GM06990 (cell line): ENCODE results near the gene TCOF1.

Experiments used
- DNase-seq: peaks from one replicate; pipeline ENCODE4 v3.0.0-alpha.2; 2011; ENCODE audit not compliant: insufficient read length; ENCODE audit errors: extremely low read depth
- H3K27me3 ChIP-seq: replicated peaks from 2 replicates; pipeline ENCODE4 v1.6.0; 2011; ENCODE audit warnings: low read length; ENCODE audit not compliant: control insufficient read depth, insufficient read depth
- H3K36me3 ChIP-seq: 2 replicates; pipeline ENCODE4 v1.5.1; 2011; ENCODE audit warnings: low read length; ENCODE audit not compliant: control insufficient read depth, insufficient read depth
- H3K4me3 ChIP-seq: replicated peaks from 2 replicates; pipeline ENCODE4 v1.5.1; 2011; ENCODE audit warnings: low read depth, mild to moderate bottlenecking, control low read depth, low read length
- TF ChIP-seq, protein P1 (sequence below): IDR thresholded peaks from 2 replicates; pipeline ENCODE4 v1.5.1; 2011; ENCODE audit warnings: low read length, control low read depth, mild to moderate bottlenecking, inconsistent platforms; ENCODE audit not compliant: insufficient read depth, poor library complexity, severe bottlenecking

TCOF1 gene

DNA sequence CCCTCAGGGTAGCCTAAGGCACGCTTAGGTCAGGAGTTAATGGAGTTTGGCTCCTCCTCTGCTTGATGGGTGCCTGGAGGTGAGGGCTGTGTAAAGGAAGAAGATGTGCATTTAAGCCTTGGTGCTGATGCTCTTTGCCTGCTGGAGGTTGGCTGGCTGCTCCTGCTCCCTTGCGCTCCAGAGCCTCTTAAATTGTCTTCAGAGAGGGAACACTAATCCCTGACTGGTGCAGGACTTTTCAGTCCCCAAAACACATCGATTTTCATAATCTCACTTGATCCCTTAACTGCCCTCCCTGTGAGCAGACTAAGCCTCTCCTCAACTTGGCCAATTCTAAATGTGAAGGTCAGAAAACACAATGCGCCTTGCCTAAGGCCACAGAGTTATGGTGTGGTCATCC, 16.2 kb upstream of the TCOF1 start:
- Histone ChIP-seq H3K27me3 (no peaks in the 10 kb centered on the region), H3K4me3 (no peak overlapping the region), H3K36me3 (no peaks in the 10 kb centered on the region)
- DNase-seq: no peak
- TF ChIP-seq, protein P1, sequence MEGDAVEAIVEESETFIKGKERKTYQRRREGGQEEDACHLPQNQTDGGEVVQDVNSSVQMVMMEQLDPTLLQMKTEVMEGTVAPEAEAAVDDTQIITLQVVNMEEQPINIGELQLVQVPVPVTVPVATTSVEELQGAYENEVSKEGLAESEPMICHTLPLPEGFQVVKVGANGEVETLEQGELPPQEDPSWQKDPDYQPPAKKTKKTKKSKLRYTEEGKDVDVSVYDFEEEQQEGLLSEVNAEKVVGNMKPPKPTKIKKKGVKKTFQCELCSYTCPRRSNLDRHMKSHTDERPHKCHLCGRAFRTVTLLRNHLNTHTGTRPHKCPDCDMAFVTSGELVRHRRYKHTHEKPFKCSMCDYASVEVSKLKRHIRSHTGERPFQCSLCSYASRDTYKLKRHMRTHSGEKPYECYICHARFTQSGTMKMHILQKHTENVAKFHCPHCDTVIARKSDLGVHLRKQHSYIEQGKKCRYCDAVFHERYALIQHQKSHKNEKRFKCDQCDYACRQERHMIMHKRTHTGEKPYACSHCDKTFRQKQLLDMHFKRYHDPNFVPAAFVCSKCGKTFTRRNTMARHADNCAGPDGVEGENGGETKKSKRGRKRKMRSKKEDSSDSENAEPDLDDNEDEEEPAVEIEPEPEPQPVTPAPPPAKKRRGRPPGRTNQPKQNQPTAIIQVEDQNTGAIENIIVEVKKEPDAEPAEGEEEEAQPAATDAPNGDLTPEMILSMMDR: no peak

DNA sequence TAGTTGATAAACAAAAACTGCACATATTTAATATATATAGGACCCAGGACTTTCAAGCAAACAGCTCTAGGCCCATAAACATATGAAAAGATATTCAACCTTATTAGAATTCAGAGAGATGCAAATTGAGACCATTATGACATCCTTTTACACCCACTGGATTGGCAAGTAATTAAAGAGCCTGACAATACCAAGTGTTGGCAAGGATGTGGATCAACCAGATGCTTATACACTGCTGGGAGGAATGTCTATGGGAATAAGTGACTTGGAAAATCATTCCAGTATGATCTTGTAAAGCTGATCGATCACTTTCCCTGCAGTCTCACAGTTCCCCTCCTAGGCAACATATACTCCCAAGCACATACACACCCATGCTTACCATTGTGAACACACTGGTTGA, 15.5 kb upstream of the TCOF1 start:
- Histone ChIP-seq H3K27me3 (no peaks in the 10 kb centered on the region), H3K36me3 (no peaks in the 10 kb centered on the region), H3K4me3 (no peak overlapping the region)
- DNase-seq: no peak
- TF ChIP-seq, protein P1: no peak

DNA sequence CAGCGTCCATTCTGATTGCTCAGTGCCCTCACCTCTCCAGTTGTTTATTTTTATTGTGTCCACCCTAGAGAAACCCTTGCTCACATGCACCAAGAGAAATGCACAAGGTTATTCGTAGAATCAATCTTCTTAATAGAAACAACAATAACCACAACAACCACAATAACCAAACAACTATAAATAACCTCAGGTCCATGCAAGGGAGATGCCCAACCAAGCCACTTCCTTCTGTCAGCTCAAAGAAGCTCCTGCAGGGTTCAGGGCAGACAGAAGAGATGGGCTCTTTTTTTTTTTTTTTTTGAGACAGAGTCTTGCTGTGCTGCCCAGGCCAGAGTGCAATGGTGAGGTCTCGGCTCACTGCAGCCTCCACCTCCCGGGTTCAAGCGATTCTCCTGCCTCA, 14.9 kb upstream of the TCOF1 start:
- TF ChIP-seq, protein P1: no peak
- Histone ChIP-seq H3K27me3 (no peaks in the 10 kb centered on the region), H3K4me3 (no peak overlapping the region), H3K36me3 (no peaks in the 10 kb centered on the region)
- no peak for DNase-seq

DNA sequence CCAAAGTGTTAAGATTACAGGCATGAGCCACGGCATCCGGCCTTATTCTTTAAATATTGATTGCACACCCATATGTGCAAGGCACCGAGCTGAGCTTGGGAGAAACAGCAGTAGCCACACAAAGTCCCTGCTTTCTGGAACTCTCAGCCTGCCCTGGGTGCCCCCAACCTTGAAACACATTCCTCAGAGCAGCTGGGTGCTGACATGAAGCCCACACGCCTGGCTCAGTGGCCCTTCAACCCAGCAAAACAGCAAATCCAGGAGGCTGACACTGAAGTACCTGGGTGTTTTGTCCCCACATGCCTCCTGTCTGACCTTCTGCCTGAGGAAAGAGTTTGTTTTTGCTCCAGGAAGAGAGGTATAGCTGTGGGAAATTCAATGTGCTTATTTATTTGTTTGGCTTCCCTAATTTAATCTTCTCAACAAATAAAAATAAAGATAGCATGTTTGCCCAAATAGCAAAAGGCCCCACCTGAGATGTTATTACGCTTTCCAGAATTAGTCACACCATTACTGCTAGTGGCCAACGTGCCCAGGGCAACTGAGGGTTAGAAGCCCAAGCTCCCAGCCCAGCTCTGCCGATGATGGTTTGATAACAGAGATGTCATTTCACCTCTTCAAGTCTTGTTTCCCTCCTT, 13.4 kb upstream of the TCOF1 start:
- no peaks in the 10 kb centered on the region for H3K27me3 ChIP-seq
- H3K4me3 ChIP-seq: no peak overlapping the region
- DNase-seq: no peak
- no peaks in the 10 kb centered on the region for H3K36me3 ChIP-seq
- TF ChIP-seq, protein P1: no peak

DNA sequence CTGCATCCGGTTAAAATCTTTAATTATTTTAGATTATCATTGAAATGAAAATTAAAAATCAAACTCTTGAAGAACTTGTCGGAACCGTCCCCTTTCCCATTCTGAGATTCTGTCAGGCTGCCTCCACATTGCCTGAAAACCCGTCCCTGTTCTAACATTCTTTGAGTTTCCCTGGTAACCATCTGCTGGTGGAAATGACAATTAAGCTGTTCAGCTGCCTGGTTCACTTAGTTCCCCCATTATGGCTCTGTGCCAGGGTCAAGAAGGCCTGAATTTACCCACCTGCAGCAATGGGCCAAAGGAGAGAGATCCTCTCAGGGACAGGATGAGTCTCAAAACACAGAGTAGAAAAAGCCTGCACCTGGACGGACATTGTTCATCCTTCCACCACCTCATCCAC, 11.8 kb upstream of the TCOF1 start:
- no peak for DNase-seq
- no peak overlapping the region for H3K4me3 ChIP-seq
- H3K27me3 ChIP-seq: no peaks in the 10 kb centered on the region
- H3K36me3 ChIP-seq: no peaks in the 10 kb centered on the region
- TF ChIP-seq, protein P1: no peak

DNA sequence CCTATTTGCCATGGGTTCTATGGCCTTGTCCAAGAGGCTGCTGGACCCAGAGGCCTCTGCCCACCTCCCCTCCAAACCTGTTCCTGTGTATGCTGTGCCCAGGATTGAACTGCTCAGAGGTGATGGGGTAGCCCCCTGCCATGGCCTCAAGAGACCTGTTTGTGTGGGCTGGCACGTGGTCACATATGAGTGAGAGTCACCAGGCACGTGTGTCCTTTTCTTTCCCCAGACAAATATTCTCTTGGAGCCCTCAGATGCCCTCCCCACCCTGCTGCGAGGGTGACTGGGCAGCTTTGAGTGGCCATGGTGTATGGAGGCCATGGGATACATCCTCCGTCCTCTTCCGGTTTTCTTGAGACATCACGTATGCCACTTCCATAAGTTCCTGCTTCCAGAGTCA, 10.9 kb upstream of the TCOF1 start:
- Histone ChIP-seq H3K36me3 (no peaks in the 10 kb centered on the region), H3K27me3 (no peaks in the 10 kb centered on the region), H3K4me3 (no peak overlapping the region)
- TF ChIP-seq, protein P1: no peak
- no peak for DNase-seq
